HG02852 (cell line): ENCODE data around the gene GRK4.

Experiments used
- ATAC-seq: cut with Tn5 transposase; IDR thresholded peaks from one replicate; pipeline ENCODE4 v1.9.1; 2021; ENCODE audit warnings: mild to moderate bottlenecking, moderate library complexity; ENCODE audit not compliant: unreplicated experiment

GRK4 gene

DNA sequence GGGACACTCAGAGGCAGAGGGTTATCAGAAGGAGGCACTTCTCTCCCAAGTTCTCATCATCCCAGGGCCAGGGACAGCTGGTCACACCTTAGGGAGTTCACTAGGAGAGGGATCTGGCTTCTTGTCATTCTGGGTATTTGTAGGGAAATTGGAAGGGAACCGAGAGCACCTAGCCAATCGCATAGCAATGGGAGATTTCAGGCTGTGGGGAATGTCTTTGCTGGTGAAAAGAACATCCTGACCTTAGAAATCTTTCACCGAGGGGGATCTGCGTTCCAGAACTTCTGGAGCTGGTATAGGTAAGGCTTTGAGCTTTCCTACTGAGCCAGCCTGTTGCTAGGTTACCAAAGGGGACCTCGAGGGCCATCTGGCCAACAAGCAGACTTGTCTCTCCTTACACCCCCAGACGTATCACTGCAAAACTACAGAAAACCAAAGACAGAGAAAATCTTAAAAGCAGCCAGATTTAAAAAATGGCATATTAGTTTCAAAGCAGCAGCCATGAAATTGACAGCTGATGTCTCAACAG is 104.2 kb downstream of the GRK4 start:
- ATAC-seq = no peak

DNA sequence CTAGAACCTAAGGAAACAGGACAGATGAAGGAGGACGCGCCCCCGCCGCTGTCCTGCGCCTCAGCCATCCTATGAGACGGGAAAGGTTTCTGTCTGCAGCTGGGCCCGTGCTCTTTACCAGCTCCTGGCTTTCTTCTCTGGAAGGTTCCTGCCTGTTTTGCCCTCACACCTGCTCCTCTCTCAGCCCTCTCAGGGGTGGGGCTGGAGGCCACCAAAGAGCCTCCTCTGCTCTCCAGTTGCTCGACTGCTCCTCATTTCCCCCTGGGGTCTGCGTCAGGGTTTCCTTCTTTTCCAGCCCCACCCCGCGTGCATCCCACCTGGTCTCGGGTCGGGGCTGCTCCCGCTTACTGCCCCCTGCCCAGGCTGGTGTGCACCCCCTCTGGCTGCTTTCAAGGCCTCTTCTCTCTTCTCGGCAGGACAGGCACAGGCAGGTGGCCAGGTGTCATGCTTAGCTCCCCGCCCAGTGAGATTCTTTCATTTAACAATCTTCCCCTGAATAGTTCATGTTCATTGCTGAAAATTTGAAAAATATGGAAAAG is 106.4 kb downstream of the GRK4 start:
- no peak for ATAC-seq

DNA sequence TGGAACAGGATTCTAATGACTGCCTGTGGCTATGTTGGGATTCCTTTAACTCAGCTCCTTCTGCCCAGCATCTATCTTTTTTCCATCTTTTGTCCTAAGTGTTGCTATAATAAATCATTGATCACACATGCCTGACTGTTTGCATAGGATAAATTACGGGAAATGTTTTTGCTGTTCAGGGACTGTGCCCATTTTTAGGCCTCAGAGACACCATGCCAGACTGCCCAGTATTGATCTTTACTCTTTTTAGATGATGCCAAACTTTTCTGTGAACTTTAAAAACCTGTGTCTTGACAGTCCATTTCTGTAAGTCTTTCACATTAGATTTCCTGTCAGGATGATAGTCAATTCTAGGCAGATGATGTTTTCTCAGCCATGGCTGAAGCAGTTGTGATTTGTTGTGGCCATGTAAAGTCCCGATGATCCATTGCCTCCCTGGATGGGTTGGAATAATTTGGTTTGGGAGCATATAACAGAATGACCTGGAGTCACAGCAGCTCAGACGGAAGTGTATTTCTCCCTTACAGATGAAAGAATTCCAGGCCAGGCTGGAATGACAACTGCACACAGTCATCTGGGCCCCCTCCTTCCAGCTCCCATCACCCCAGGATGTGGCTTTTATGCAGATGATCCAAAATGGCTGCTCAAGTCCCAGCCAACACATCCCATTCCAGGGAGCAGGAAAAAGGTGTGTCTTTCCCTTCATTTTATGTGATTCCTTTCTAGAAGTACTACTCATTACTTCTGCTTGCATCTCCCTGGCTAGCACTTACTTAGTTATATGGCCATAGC is 107.5 kb downstream of the GRK4 start:
- ATAC-seq = no peak

DNA sequence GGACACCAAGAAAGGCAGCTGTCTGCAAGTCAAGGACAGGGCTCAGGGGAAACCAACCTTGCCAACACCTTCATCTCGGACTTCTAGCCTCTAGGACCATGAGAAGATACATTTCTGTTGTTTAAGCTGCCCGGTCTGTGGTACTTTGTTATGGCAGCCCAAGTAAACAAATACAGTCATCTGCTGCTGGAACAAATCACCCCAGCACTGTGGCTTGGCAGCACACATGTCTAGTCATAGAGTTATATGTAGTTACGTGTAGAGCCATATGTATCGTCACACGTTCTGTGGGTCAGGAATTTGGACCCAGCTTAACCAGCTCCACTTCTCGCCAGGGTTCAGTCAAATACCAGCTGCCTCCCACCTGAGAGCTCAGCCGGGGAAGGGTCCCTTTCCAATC is 108.4 kb downstream of the GRK4 start:
- no peak for ATAC-seq

DNA sequence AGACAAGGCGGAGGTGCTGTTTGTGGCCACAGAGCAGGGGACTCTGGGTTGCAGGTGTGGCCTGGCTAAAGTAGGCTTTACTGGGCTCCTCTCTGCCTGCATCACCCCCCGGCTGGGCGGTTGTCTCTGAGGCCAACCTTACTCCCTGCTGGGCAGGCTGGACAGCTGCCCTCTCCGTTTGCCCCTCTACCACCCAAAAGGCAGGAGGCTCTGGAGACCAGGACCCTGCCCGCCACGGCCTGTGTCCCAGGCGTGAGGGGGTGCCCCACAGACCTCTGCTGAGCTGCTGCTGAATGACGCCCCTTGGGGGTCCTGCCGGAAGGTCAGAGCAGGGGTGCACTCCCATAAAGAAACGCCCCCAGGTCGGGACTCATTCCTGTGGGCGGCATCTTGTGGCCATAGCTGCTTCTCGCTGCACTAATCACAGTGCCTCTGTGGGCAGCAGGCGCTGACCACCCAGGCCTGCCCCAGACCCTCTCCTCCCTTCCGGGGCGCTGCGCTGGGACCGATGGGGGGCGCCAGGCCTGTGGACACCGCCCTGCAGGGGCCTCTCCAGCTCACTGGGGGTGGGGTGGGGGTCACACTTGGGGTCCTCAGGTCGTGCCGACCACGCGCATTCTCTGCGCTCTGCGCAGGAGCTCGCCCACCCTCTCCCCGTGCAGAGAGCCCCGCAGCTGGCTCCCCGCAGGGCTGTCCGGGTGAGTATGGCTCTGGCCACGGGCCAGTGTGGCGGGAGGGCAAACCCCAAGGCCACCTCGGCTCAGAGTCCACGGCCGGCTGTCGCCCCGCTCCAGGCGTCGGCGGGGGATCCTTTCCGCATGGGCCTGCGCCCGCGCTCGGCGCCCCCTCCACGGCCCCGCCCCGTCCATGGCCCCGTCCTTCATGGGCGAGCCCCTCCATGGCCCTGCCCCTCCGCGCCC is 110.0 kb downstream of the GRK4 start:
- peak; percentile 32 for ATAC-seq

DNA sequence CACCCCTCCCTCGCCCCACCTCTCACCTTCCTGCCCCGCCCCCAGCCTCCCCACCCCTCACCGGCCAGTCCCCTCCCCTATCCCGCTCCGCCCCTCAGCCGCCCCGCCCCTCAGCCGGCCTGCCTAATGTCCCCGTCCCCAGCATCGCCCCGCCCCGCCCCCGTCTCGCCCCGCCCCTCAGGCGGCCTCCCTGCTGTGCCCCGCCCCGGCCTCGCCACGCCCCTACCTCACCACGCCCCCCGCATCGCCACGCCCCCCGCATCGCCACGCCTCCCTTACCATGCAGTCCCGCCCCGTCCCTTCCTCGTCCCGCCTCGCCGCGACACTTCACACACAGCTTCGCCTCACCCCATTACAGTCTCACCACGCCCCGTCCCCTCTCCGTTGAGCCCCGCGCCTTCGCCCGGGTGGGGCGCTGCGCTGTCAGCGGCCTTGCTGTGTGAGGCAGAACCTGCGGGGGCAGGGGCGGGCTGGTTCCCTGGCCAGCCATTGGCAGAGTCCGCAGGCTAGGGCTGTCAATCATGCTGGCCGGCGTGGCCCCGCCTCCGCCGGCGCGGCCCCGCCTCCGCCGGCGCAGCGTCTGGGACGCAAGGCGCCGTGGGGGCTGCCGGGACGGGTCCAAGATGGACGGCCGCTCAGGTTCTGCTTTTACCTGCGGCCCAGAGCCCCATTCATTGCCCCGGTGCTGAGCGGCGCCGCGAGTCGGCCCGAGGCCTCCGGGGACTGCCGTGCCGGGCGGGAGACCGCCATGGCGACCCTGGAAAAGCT is 110.9 kb downstream of the GRK4 start, which contains the start of the genes HTT and HTT-AS:
TSS of gene HTT (plus strand) at position 604 of the 768 bp plus-strand sequence. CDS start at position 749, 145 bp downstream.
TSS of gene HTT-AS (minus strand) at position 461 of the 768 bp plus-strand sequence.
- ATAC-seq = peak; percentile 73

DNA sequence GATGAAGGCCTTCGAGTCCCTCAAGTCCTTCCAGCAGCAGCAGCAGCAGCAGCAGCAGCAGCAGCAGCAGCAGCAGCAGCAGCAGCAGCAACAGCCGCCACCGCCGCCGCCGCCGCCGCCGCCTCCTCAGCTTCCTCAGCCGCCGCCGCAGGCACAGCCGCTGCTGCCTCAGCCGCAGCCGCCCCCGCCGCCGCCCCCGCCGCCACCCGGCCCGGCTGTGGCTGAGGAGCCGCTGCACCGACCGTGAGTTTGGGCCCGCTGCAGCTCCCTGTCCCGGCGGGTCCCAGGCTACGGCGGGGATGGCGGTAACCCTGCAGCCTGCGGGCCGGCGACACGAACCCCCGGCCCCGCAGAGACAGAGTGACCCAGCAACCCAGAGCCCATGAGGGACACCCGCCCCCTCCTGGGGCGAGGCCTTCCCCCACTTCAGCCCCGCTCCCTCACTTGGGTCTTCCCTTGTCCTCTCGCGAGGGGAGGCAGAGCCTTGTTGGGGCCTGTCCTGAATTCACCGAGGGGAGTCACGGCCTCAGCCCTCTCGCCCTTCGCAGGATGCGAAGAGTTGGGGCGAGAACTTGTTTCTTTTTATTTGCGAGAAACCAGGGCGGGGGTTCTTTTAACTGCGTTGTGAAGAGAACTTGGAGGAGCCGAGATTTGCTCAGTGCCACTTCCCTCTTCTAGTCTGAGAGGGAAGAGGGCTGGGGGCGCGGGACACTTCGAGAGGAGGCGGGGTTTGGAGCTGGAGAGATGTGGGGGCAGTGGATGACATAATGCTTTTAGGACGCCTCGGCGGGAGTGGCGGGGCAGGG is 111.7 kb downstream of the GRK4 start:
- ATAC-seq = no peak

DNA sequence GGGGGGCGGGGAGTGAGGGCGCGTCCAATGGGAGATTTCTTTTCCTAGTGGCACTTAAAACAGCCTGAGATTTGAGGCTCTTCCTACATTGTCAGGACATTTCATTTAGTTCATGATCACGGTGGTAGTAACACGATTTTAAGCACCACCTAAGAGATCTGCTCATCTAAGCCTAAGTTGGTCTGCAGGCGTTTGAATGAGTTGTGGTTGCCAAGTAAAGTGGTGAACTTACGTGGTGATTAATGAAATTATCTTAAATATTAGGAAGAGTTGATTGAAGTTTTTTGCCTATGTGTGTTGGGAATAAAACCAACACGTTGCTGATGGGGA is 112.2 kb downstream of the GRK4 start:
- ATAC-seq = no peak

DNA sequence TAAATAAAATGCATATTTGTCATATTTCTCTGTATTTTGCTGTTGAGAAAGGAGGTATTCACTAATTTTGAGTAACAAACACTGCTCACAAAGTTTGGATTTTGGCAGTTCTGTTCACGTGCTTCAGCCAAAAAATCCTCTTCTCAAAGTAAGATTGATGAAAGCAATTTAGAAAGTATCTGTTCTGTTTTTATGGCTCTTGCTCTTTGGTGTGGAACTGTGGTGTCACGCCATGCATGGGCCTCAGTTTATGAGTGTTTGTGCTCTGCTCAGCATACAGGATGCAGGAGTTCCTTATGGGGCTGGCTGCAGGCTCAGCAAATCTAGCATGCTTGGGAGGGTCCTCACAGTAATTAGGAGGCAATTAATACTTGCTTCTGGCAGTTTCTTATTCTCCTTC is 114.4 kb downstream of the GRK4 start:
- peak; percentile 33 for ATAC-seq

DNA sequence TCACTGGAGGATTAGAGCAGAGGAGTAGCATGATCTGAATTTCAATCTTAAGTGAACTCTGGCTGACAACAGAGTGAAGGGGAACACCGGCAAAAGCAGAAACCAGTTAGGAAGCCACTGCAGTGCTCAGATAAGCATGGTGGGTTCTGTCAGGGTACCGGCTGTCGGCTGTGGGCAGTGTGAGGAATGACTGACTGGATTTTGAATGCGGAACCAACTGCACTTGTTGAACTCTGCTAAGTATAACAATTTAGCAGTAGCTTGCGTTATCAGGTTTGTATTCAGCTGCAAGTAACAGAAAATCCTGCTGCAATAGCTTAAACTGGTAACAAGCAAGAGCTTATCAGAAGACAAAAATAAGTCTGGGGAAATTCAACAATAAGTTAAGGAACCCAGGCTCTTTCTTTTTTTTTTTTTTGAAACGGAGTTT is 116.3 kb downstream of the GRK4 start:
- ATAC-seq = peak; percentile 46

DNA sequence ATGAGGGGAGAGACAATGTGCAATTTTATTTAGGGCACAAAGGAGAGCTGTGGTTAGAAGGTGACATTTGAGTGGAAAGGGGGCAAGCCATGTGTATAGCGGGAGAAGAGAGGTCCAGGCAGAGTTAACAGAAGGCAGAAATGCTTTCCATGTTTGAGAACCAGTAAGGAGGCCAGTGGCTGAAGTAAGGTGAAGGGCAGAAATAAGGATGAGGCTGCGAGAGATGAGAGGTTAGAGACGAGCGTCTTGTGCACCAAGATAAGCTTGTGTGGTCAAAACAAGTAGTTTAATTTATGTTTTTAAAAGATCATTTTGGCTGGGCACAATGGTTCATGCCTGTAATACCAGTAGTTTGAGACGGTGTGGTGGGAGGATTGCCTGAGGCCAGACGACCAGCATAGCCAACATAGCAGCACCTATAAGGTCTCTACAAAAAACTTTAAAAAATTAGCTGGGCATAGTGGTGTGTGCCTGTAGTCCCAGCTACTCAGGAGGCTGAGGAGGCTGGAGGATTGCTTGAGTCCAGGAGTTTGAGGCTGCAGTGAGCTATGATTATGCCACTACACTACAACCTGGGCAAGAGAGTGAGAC is 119.6 kb downstream of the GRK4 start:
- no peak for ATAC-seq

DNA sequence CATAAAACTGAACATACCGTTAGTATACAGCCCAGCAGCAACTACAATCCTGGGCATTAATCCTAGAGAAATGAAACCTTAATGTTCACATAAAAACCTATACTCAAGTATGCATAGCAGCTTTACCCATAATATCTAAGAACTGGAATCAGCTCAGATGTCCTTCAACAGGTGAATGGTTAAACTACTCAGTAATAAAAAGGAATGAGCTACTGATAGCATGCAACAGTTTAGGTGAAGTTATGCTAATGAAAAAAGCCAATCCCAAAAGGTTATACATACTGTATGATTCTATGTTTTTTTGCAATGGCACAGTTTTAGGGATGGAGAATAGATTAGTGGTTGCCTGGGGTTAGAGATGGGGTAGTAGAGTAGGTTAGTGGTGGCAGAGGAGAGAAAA is 120.4 kb downstream of the GRK4 start:
- no peak for ATAC-seq

DNA sequence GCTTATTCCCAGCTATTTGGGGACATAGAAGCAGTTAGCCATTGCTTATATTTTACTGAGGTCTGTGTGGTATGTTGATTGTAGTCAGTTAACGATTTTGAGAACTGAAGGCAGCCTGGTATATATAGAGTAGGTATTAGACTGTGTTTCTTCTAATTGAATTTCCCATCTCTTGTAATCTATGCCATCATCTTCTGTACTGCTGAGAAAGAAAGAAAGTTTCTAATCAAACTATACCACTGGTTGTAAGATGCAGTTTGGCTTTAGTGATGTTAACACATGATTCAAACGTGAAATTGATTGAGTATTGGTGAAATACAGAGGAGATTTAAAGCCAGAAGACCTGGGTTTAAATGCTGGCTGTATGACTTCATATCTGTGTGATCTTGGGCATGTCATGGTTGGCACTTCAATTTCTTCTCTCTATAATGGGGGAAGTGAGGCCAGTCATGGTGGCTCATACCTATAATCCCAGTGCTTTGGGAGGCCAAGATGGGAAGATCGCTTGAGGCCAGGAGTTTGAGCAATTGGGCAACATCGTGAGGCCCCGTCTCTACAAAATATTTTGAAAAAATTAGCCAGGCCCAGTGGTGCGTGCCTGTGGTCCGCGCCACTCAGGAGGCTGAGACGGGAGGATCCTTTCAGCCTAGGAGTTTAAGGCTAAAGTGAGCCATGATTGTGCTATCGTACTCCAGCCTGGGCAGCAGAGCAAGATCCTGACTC is 122.7 kb downstream of the GRK4 start:
- ATAC-seq = no peak

DNA sequence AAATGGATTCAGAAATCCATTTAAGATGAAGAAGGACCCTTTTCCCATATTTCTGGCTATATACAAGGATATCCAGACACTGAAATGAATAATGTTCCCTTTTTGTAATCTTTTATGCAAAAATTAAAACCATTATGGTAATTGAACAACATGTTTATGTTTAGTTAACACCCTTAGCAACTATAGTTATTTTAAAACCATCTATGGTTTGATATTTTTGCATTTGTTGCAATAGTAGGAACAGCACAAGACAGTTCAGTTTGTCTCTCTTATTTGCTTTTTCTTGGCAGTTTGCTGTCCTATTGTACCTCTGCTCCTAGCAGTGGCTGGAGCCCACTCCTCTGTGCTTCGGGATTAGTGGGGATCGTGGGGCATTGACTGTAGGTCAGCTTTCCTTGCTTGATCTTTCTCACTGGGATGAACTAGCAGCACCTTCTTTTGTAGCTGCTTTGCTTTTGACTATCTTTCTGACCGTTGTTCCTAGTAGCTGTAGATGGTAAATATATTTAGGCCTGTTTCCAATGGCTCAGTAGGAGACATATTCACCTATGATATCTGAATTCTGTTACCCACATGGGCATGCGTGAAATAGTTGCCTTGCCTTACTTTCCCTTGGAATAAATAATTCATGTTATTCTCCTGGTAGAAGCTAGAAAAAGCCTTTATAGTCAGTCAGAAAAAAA is 123.9 kb downstream of the GRK4 start:
- no peak for ATAC-seq
